GM19238 (cell line): ENCODE measurements around the gene WFDC12.
"Not testable (repeated sequence)": the region's sequence is repeated elsewhere in the genome, so short reads cannot be mapped to it uniquely, and the experiment has no call there.

ENCODE experiments used
- DNase-seq: peaks from one replicate; pipeline ENCODE4 v3.0.0; 2011; ENCODE audit warnings: low spot score; ENCODE audit not compliant: insufficient read length

WFDC12 gene

GRCh38 chr20:45124365-45124764 lies at the start of gene WFDC12:
Gene WFDC12 (minus strand): TSS chr20:45124465. CDS start chr20:45124447, 18 bp downstream.
- no peak for DNase-seq

GRCh38 chr20:45173522-45173921 lies 49.3 kb upstream of the WFDC12 start:
- DNase-seq, result no peak

GRCh38 chr20:45164906-45165305 lies 40.6 kb upstream of the WFDC12 start:
- no peak for DNase-seq

- no peak for DNase-seq
Measured at GRCh38 chr20:45163083-45163803, 39.0 kb upstream of the WFDC12 start.

GRCh38 chr20:45157962-45158361 lies 33.7 kb upstream of the WFDC12 start:
- no peak for DNase-seq

GRCh38 chr20:45156713-45157112 lies 32.4 kb upstream of the WFDC12 start:
- DNase-seq, result no peak

GRCh38 chr20:45154794-45155193 lies 30.5 kb upstream of the WFDC12 start:
- not testable (repeated sequence) for DNase-seq

- no peak for DNase-seq
Measured at GRCh38 chr20:45154183-45154582, 29.9 kb upstream of the WFDC12 start.

- DNase-seq, result no peak
Measured at GRCh38 chr20:45153752-45154151, 29.5 kb upstream of the WFDC12 start.

- DNase-seq, result no peak
Measured at GRCh38 chr20:45153147-45153546, 28.9 kb upstream of the WFDC12 start.

- DNase-seq, result no peak
Measured at GRCh38 chr20:45152405-45152804, 28.1 kb upstream of the WFDC12 start.

- no peak for DNase-seq
Measured at GRCh38 chr20:45149062-45149461, 24.8 kb upstream of the WFDC12 start.

- DNase-seq, result no peak
Measured at GRCh38 chr20:45140836-45141235, 16.6 kb upstream of the WFDC12 start.

- DNase-seq, result not testable (repeated sequence)
Measured at GRCh38 chr20:45139733-45140375, 15.6 kb upstream of the WFDC12 start.

- DNase-seq, result peak; percentile 23
Measured at GRCh38 chr20:45138561-45139300, 14.5 kb upstream of the WFDC12 start.

- no peak for DNase-seq
Measured at GRCh38 chr20:45136911-45137310, 12.6 kb upstream of the WFDC12 start.

GRCh38 chr20:45128099-45128498 lies 3.8 kb upstream of the WFDC12 start:
- DNase-seq, result no peak

- no peak for DNase-seq
Measured at GRCh38 chr20:45121388-45121787, 2.9 kb downstream of the WFDC12 start.

- no peak for DNase-seq
Measured at GRCh38 chr20:45119556-45120266, 4.6 kb downstream of the WFDC12 start.

- DNase-seq, result no peak
Measured at GRCh38 chr20:45118028-45118427, 6.2 kb downstream of the WFDC12 start.

GRCh38 chr20:45117581-45117980 lies 6.7 kb downstream of the WFDC12 start:
- no peak for DNase-seq

- no peak for DNase-seq
Measured at GRCh38 chr20:45115829-45116228, 8.4 kb downstream of the WFDC12 start.
